ENCODE results near the gene U2AF2.

Gene U2AF2

DNA sequence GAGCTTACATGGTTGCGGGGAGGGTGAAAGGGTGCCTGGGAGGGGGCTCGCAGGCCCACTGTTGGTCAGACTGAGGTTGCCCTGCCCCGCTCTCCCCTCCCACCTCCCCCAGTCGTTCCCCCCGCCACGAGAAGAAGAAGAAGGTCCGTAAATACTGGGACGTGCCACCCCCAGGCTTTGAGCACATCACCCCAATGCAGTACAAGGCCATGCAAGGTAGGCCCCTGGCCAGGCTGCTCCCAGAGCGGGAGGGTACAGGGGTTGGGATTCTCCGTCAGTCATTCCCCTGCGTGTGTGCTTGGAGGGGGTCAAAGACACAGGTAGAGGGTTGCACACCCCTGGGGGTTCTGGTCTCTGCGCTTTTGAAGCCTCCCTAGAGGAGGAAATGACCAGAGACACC lies 5.6 kb downstream of the U2AF2 start:
- Histone ChIP-seq H3K79me2 (peaks cover 89% of the 10 kb centered on the region), H3K27ac (no peak overlapping the region), H3K4me3 (ENCODE audit: low read depth, low read length) (no peak overlapping the region), H3K9me3 (ENCODE audit: control insufficient read depth, low read length) (no peaks in the 10 kb centered on the region), H3K9ac (no peak overlapping the region), H3K4me1 (peaks cover 23% of the 10 kb centered on the region), H3K4me2 (ENCODE audit: low read length) (no peak overlapping the region), H3K36me3 (ENCODE audit: control insufficient read depth, insufficient read depth, low read length) (no peaks in the 10 kb centered on the region), H2AFZ (no peak overlapping the region), H3K27me3 (ENCODE audit: control insufficient read depth, insufficient read depth, low read length) (no peaks in the 10 kb centered on the region)
- TF ChIP-seq, protein P1, sequence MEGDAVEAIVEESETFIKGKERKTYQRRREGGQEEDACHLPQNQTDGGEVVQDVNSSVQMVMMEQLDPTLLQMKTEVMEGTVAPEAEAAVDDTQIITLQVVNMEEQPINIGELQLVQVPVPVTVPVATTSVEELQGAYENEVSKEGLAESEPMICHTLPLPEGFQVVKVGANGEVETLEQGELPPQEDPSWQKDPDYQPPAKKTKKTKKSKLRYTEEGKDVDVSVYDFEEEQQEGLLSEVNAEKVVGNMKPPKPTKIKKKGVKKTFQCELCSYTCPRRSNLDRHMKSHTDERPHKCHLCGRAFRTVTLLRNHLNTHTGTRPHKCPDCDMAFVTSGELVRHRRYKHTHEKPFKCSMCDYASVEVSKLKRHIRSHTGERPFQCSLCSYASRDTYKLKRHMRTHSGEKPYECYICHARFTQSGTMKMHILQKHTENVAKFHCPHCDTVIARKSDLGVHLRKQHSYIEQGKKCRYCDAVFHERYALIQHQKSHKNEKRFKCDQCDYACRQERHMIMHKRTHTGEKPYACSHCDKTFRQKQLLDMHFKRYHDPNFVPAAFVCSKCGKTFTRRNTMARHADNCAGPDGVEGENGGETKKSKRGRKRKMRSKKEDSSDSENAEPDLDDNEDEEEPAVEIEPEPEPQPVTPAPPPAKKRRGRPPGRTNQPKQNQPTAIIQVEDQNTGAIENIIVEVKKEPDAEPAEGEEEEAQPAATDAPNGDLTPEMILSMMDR (IDR thresholded peaks at IDR 0.05): no peak

DNA sequence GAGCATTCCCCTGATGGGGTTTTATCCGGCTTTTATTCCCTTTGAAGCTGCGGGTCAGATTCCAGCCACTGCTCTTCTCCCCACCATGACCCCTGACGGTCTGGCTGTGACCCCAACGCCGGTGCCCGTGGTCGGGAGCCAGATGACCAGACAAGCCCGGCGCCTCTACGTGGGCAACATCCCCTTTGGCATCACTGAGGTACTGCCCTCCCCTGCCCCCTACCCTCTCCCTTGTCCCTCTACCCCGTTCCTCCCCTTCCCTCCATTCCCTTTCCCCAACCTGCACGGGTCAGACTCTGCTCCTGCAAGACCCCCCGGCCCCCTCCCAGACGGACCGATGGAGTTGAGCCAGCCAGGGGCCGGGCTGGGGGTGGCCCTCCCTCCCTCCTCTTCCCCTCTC lies 6.2 kb downstream of the U2AF2 start:
- H3K36me3 ChIP-seq (ENCODE audit: control insufficient read depth, insufficient read depth, low read length): no peaks in the 10 kb centered on the region

DNA sequence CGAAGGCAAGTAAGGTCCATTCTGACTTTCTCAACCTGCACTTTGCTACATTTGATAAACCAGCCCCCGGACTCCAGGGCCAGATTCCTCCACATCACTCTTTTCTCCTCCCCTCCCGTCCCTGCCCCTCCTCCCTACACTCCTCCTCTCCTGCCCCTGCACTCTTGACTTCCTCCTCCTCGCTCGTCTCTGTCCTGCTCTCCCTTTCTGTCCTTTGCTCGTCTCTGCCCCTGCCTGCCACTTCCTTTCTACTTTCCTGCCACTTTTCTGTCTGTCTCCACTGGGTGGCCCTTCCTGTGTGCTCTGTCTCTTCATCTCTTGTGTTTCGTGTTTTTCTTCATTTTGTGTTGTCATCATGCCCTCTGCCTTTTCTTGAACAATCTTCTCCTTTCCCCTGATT lies 7.0 kb downstream of the U2AF2 start:
- no peaks in the 10 kb centered on the region for H3K27me3 ChIP-seq (ENCODE audit: control insufficient read depth, insufficient read depth, low read length)
- H3K9me3 ChIP-seq (ENCODE audit: control insufficient read depth, low read length): no peaks in the 10 kb centered on the region
- no peak overlapping the region for H3K9ac ChIP-seq
- no peak overlapping the region for H2AFZ ChIP-seq
- TF ChIP-seq, protein P1 (IDR thresholded peaks at IDR 0.05): no peak
- H3K4me1 ChIP-seq: peaks cover 14% of the 10 kb centered on the region
- no peak overlapping the region for H3K4me2 ChIP-seq (ENCODE audit: low read length)
- H3K4me3 ChIP-seq (ENCODE audit: low read depth, low read length): no peak overlapping the region
- peaks cover 89% of the 10 kb centered on the region for H3K79me2 ChIP-seq
- H3K36me3 ChIP-seq (ENCODE audit: control insufficient read depth, insufficient read depth, low read length): no peaks in the 10 kb centered on the region
- H3K27ac ChIP-seq: no peak overlapping the region

More for the DNA sequence above, 6.2 kb downstream of the U2AF2 start:
- H3K4me3 ChIP-seq (ENCODE audit: low read depth, low read length): no peak overlapping the region
- peaks cover 23% of the 10 kb centered on the region for H3K4me1 ChIP-seq
- no peaks in the 10 kb centered on the region for H3K27me3 ChIP-seq (ENCODE audit: control insufficient read depth, insufficient read depth, low read length)
- TF ChIP-seq, protein P1 (IDR thresholded peaks at IDR 0.05): no peak
- no peak overlapping the region for H2AFZ ChIP-seq
- no peak overlapping the region for H3K4me2 ChIP-seq (ENCODE audit: low read length)
- H3K79me2 ChIP-seq: peaks cover 89% of the 10 kb centered on the region
- H3K9me3 ChIP-seq (ENCODE audit: control insufficient read depth, low read length): no peaks in the 10 kb centered on the region
- no peak overlapping the region for H3K27ac ChIP-seq
- no peak overlapping the region for H3K9ac ChIP-seq

DNA sequence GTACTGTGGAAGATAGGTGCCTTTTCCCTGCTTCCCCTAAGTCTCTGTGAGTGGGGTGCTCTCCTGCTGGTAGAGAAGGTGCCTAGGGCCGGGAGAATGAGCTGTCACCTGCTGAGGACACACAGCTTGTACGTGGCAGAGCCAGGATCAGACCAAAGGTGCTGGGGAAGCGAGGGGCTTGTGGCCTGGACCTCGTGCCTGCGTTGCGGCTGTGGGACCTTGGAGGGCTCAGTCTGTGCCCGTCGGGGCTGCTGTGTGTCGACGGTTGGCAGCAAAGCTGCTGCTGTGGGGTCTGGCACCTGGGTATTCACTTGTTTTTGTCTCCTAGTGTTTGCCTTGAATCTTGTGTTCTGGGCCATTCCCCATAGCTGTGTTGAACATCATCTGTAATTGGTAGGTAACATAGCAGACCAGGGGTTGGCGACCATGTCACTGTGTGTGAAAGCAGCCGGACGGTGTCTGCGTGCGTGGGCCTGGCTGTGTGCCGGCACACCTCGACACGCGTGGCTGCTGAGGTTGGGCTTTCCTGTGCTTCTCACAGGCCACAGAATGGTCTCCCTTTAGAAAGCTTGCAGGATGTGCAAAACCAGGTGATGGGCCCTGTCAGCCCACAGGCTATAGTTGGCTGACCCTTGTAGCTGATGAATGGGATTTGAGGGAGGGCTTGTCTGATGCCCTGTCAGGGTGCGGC lies 9.2 kb downstream of the U2AF2 start:
- no peak overlapping the region for H2AFZ ChIP-seq
- peaks cover 5% of the 10 kb centered on the region for H3K4me1 ChIP-seq
- H3K27me3 ChIP-seq (ENCODE audit: control insufficient read depth, insufficient read depth, low read length): no peaks in the 10 kb centered on the region
- no peak overlapping the region for H3K27ac ChIP-seq
- TF ChIP-seq, protein P1 (IDR thresholded peaks at IDR 0.05): no peak
- peaks cover 89% of the 10 kb centered on the region for H3K79me2 ChIP-seq
- no peak overlapping the region for H3K9ac ChIP-seq
- no peaks in the 10 kb centered on the region for H3K36me3 ChIP-seq (ENCODE audit: control insufficient read depth, insufficient read depth, low read length)
- H3K4me3 ChIP-seq (ENCODE audit: low read depth, low read length): no peak overlapping the region
- H3K4me2 ChIP-seq (ENCODE audit: low read length): no peak overlapping the region
- no peaks in the 10 kb centered on the region for H3K9me3 ChIP-seq (ENCODE audit: control insufficient read depth, low read length)
